Endothelial cell (in vitro differentiated cells): ENCODE data around the gene RAB2B. TPM values are rescaled to one million over a fixed set of nuclear protein-coding genes. Genes with fewer than 3 reads are reported as not detected.

Experiments
- DNase-seq: peaks from one replicate; pipeline ENCODE4 v3.0.0; 2021; ENCODE audit warnings: low spot score
- H3K27ac Mint-ChIP-seq: one replicate; pipeline ENCODE4 v1.8.0; 2021; ENCODE audit warnings: mixed read lengths, inconsistent platforms; ENCODE audit not compliant: unreplicated experiment
- H3K27me3 Mint-ChIP-seq: one replicate; pipeline ENCODE4 v1.8.0; 2021; ENCODE audit warnings: mild to moderate bottlenecking, moderate library complexity, mixed read lengths, inconsistent platforms; ENCODE audit not compliant: unreplicated experiment
- H3K36me3 Mint-ChIP-seq: one replicate; pipeline ENCODE4 v1.8.0; 2021; ENCODE audit warnings: mild to moderate bottlenecking, low read depth, mixed read lengths, inconsistent platforms; ENCODE audit not compliant: unreplicated experiment
- H3K4me1 Mint-ChIP-seq: one replicate; pipeline ENCODE4 v1.8.0; 2021; ENCODE audit warnings: mild to moderate bottlenecking, mixed read lengths, inconsistent platforms; ENCODE audit not compliant: unreplicated experiment
- H3K4me3 Mint-ChIP-seq: one replicate; pipeline ENCODE4 v1.8.0; 2021; ENCODE audit warnings: mild to moderate bottlenecking, mixed read lengths, inconsistent platforms; ENCODE audit not compliant: unreplicated experiment
- H3K9me3 Mint-ChIP-seq: one replicate; pipeline ENCODE4 v1.8.0; 2021; ENCODE audit warnings: mixed read lengths, inconsistent platforms; ENCODE audit not compliant: unreplicated experiment
- CTCF ChIP-seq: fragments of 200-600 bp; sonication (generic); IDR thresholded peaks from one replicate; pipeline ENCODE4 v1.5.0; 2021; ENCODE audit warnings: antibody characterized with exemption; ENCODE audit not compliant: unreplicated experiment
- total RNA-seq: library from RNA; stranded (reverse); fragmentation: NEBNext Ultra II Directional; extraction: Animal tissue kit (Norgen Biotek cat#: 25700); gene quantifications from one replicate; pipeline ENCODE4 v1.2.1, GENCODE V29; 2021; ENCODE audit not compliant: unreplicated experiment

The RAB2B gene
- total RNA-seq, 1 donor from 2014 or later: 25.0 TPM

GRCh38 chr14:21426692-21427091 is 50.1 kb downstream of the RAB2B start:
- Mint-ChIP-seq H3K4me1 (no peaks in the 10 kb centered on the region), H3K27me3 (no peaks in the 10 kb centered on the region)

GRCh38 chr14:21419528-21419927 is 57.2 kb downstream of the RAB2B start:
- H3K36me3 Mint-ChIP-seq: peaks cover 39% of the 10 kb centered on the region

More at GRCh38 chr14:21426692-21427091, 50.1 kb downstream of the RAB2B start:
- peaks cover 59% of the 10 kb centered on the region for H3K36me3 Mint-ChIP-seq
- no peaks in the 10 kb centered on the region for H3K9me3 Mint-ChIP-seq
- H3K27ac Mint-ChIP-seq: no peak overlapping the region
- no peak overlapping the region for H3K4me3 Mint-ChIP-seq
- no peak for TF ChIP-seq CTCF
- no peak for DNase-seq

GRCh38 chr14:21415329-21415728 is 61.4 kb downstream of the RAB2B start:
- Mint-ChIP-seq H3K36me3 (peaks cover 24% of the 10 kb centered on the region), H3K4me3 (no peak overlapping the region), H3K27me3 (peaks cover 3% of the 10 kb centered on the region), H3K9me3 (no peaks in the 10 kb centered on the region), H3K4me1 (no peaks in the 10 kb centered on the region), H3K27ac (no peak overlapping the region)
- DNase-seq: no peak
- TF ChIP-seq CTCF: no peak

More at GRCh38 chr14:21419528-21419927, 57.2 kb downstream of the RAB2B start:
- Mint-ChIP-seq H3K27ac (no peak overlapping the region), H3K9me3 (no peaks in the 10 kb centered on the region), H3K27me3 (no peaks in the 10 kb centered on the region), H3K4me1 (no peaks in the 10 kb centered on the region), H3K4me3 (no peak overlapping the region)
- no peak for DNase-seq
- no peak for TF ChIP-seq CTCF

GRCh38 chr14:21414137-21414631 is 62.6 kb downstream of the RAB2B start:
- H3K27me3 Mint-ChIP-seq: peaks cover 3% of the 10 kb centered on the region
- no peak for DNase-seq
- H3K9me3 Mint-ChIP-seq: no peaks in the 10 kb centered on the region
- H3K4me1 Mint-ChIP-seq: no peaks in the 10 kb centered on the region
- H3K4me3 Mint-ChIP-seq: no peak overlapping the region
- TF ChIP-seq CTCF: no peak
- no peak overlapping the region for H3K27ac Mint-ChIP-seq
- peaks cover 23% of the 10 kb centered on the region for H3K36me3 Mint-ChIP-seq

Other genes starting within 250 kb of the RAB2B start
- 601 TPM for gene HNRNPC, start 207.5 kb downstream of the RAB2B start, total RNA-seq
- 1.5 TPM for gene RPGRIP1, start 196.9 kb downstream of the RAB2B start, total RNA-seq
- gene SUPT16H, start 92.9 kb downstream of the RAB2B start, total RNA-seq: 84.6 TPM
- gene CHD8, start 20.8 kb downstream of the RAB2B start, total RNA-seq: 144 TPM
- 70.8 TPM for gene TOX4, start 236 bp upstream of the RAB2B start, total RNA-seq
- gene METTL3, start 34.4 kb upstream of the RAB2B start, total RNA-seq: 46.1 TPM
- 38.4 TPM for gene SALL2, start 49.4 kb upstream of the RAB2B start, total RNA-seq
- gene OR10G3, start 103.1 kb upstream of the RAB2B start, total RNA-seq: not detected
- not detected for gene OR10G2, start 158.0 kb upstream of the RAB2B start, total RNA-seq
- not detected for gene OR4E2, start 176.9 kb upstream of the RAB2B start, total RNA-seq
- not detected for gene OR4E1, start 196.9 kb upstream of the RAB2B start, total RNA-seq